Prostate gland (tissue), 2 donors: ENCODE measurements around the gene ATP13A2. TPM values are rescaled to one million over a fixed set of nuclear protein-coding genes. Genes with fewer than 3 reads are reported as not detected.

Experiments used
- DNase-seq: peaks from one replicate; pipeline ENCODE4 v3.0.0-alpha.2; 2019; ENCODE audit warnings: low spot score
- H3K27ac ChIP-seq, 2 donors: fragments of 200-600 bp; sonication (generic); 2 replicates each; pipeline ENCODE4 v1.5.1; 2017 to 2019
- H3K27me3 ChIP-seq: fragments of 200-600 bp; sonication (generic); replicated peaks from 2 replicates; pipeline ENCODE4 v1.5.1; 2019; ENCODE audit not compliant: insufficient read depth
- H3K36me3 ChIP-seq, 2 donors: fragments of 200-600 bp; sonication (generic); 1 replicate in 1 of 2; 2 replicates in 1 of 2; pipeline versions ENCODE4 v1.5.1 to v1.8.1; 2017 to 2019
- H3K4me1 ChIP-seq: fragments of 200-600 bp; sonication (generic); replicated peaks from 2 replicates; pipeline ENCODE4 v1.5.1; 2019
- H3K4me3 ChIP-seq, 2 donors: fragments of 200-600 bp; sonication (generic); 2 replicates each; pipeline ENCODE4 v1.5.1; 2017 to 2019
- H3K9me3 ChIP-seq: fragments of 200-600 bp; sonication (generic); 2 replicates; pipeline ENCODE4 v1.5.1; 2017
- POLR2A ChIP-seq: fragments of 450-650 bp; IDR thresholded peaks from one replicate; pipeline ENCODE4 v1.6.1; 2016; ENCODE audit warnings: antibody characterized with exemption, mild to moderate bottlenecking
- POLR2AphosphoS5 ChIP-seq: sonication (generic); formaldehyde crosslinking; IDR thresholded peaks from one replicate; pipeline ENCODE4 v1.6.1; 2017; ENCODE audit warnings: antibody characterized with exemption
- WGBS: methylation state at CpG from one replicate; pipeline ENCODE4 v1.1.5; 2018; 5-methylcytosine and 5-hydroxymethylcytosine counted together
- intact Hi-C: fragments of 100-400 bp; cut with DNase I; formaldehyde crosslinking; loops from one replicate; pipeline ENCODE4 v1.14.2; 2022
- total RNA-seq, 2 donors: library from RNA; depleted of rRNA; stranded (reverse); fragments of >200 nt; gene quantifications; one replicate each; pipeline ENCODE4 v1.1.0, GENCODE V29; 2016
- TF ChIP-seq, protein P1 (sequence below), 4 experiments: fragments of 200-600 bp in 2 of 4; fragments of 450-650 bp in 2 of 4; sonication (generic) in 2 of 4; IDR thresholded peaks; 1 replicate in 3 of 4; 2 replicates in 1 of 4; pipeline ENCODE4 v1.5.1; 2016 to 2019; ENCODE audit warnings: antibody characterized with exemption in 4 of 4, mild to moderate bottlenecking in 2 of 4, moderate library complexity in 2 of 4

ATP13A2 gene
- total RNA-seq, 2 donors from 2014 or later: 45.4 to 47.9 TPM

DNA sequence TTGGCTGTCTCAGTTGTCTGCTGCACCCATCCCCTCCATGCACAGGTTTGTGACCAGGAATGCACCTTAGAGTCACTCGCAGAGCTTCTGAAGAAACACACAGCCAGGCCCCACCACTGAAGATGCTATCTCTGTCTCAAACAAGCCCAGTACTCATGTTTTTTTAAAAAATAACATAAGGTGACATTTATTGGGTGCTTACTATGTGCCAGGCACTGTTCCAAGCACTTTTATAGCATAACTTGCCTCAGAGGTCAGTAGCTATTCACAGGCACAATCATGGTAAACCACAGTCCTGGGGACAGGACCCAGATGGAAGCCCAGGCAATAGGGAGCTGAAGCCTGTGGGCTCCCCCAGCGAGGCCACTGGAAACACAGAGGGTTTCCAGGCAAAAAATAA lies 8.8 kb upstream of the ATP13A2 start:
- TF ChIP-seq, protein P1, sequence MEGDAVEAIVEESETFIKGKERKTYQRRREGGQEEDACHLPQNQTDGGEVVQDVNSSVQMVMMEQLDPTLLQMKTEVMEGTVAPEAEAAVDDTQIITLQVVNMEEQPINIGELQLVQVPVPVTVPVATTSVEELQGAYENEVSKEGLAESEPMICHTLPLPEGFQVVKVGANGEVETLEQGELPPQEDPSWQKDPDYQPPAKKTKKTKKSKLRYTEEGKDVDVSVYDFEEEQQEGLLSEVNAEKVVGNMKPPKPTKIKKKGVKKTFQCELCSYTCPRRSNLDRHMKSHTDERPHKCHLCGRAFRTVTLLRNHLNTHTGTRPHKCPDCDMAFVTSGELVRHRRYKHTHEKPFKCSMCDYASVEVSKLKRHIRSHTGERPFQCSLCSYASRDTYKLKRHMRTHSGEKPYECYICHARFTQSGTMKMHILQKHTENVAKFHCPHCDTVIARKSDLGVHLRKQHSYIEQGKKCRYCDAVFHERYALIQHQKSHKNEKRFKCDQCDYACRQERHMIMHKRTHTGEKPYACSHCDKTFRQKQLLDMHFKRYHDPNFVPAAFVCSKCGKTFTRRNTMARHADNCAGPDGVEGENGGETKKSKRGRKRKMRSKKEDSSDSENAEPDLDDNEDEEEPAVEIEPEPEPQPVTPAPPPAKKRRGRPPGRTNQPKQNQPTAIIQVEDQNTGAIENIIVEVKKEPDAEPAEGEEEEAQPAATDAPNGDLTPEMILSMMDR (IDR thresholded peaks at IDR 0.05): no peak
- TF ChIP-seq POLR2A (no peak), POLR2AphosphoS5 (peak; percentile 75)
- no peak overlapping the region for H3K27ac ChIP-seq
- H3K4me3 ChIP-seq: no peak overlapping the region
- no peaks in the 10 kb centered on the region for H3K4me1 ChIP-seq
- DNase-seq: peak; percentile 55
- WGBS: 32% methylated on average over 2 of the region's 2 CpGs
- intact Hi-C loops: no loop called here
- no peaks in the 10 kb centered on the region for H3K9me3 ChIP-seq
- no peaks in the 10 kb centered on the region for H3K27me3 ChIP-seq
- H3K36me3 ChIP-seq: peaks cover 9 to 15% of the 10 kb centered on the region in 2 donors

DNA sequence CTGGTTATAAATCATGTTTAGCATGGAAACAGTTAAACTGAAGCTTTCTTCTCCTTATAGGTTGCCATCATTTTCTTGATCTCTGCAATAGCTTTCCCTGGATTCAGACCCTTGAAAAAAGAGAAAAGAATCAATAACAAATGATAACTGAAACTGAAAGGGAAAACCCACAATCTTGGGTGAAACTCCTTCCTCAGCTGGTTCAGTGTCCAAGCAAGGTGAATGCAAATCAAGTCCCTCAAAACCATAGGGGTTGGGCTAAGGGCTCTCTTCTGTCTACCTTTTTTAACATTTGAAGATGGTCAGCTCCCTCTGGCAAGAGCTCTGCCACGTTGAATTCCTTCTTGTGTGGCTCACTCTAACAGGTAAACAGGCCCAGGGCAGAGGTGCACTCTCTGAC lies 7.1 kb upstream of the ATP13A2 start:
- Histone ChIP-seq H3K36me3 (peaks cover 9 to 14% of the 10 kb centered on the region in 2 donors), H3K27ac (no peak overlapping the region), H3K27me3 (no peaks in the 10 kb centered on the region), H3K9me3 (no peaks in the 10 kb centered on the region), H3K4me3 (no peak overlapping the region), H3K4me1 (no peaks in the 10 kb centered on the region)
- no peak for TF ChIP-seq POLR2AphosphoS5
- TF ChIP-seq, protein P1 (IDR thresholded peaks at IDR 0.05): no peak
- no peak for TF ChIP-seq POLR2A
- WGBS: 32% methylated on average over 1 of the region's 1 CpG
- DNase-seq: no peak
- intact Hi-C loops: no loop called here

DNA sequence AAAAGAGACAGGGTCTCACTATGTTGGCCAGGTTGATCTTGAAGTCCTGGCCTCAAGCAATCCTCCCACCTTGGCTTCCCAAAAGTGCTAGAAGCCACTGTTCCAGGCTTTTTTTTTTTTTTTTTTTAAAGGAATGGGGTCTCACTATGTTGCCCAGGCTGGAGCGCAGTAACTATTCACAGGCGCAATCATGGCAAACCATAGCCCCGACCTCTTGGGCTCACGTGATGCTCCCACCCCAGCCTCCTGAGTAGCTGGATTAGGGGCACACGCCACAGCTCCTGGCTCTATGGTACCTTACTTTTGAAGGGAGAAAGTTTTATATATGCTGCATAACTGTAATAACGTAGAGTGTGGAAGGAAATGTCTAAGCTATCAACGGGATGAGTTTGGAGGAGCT lies 5.7 kb upstream of the ATP13A2 start:
- Histone ChIP-seq H3K9me3 (no peaks in the 10 kb centered on the region), H3K36me3 (peaks cover 7% of the 10 kb centered on the region in 2 donors), H3K27me3 (no peaks in the 10 kb centered on the region), H3K4me1 (no peaks in the 10 kb centered on the region), H3K27ac (no peak overlapping the region), H3K4me3 (no peak overlapping the region)
- intact Hi-C loops: no loop called here
- DNase-seq: no peak
- TF ChIP-seq POLR2AphosphoS5: no peak
- TF ChIP-seq POLR2A: no peak
- TF ChIP-seq, protein P1 (IDR thresholded peaks at IDR 0.05): no peak
- WGBS: 95% methylated on average over 7 of the region's 7 CpGs

DNA sequence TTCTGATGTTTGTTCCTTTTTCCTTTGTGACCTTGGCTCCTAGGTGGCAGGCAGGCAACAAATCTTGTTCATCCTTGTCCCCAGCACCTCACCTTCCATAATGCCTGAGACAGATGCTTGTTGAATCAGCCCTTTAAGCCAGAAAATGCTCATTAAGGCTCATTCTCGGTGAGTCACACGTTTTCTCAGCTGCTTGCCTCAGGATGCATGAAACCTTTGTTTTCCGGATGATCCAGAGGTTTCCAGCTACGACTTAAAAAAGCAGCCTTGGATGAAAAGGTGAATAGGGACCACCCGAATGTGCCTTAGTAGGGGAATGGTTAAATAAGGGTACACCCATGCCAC lies 4.6 kb upstream of the ATP13A2 start:
- no peak overlapping the region for H3K4me3 ChIP-seq
- H3K27ac ChIP-seq: no peak overlapping the region
- TF ChIP-seq POLR2AphosphoS5 (no peak), POLR2A (no peak)
- TF ChIP-seq, protein P1 (IDR thresholded peaks at IDR 0.05): no peak
- WGBS: 66% methylated on average over 5 of the region's 5 CpGs
- H3K27me3 ChIP-seq: no peaks in the 10 kb centered on the region
- intact Hi-C loops: no loop called here
- no peaks in the 10 kb centered on the region for H3K4me1 ChIP-seq
- H3K36me3 ChIP-seq: no peaks in the 10 kb centered on the region
- H3K9me3 ChIP-seq: no peaks in the 10 kb centered on the region
- no peak for DNase-seq

DNA sequence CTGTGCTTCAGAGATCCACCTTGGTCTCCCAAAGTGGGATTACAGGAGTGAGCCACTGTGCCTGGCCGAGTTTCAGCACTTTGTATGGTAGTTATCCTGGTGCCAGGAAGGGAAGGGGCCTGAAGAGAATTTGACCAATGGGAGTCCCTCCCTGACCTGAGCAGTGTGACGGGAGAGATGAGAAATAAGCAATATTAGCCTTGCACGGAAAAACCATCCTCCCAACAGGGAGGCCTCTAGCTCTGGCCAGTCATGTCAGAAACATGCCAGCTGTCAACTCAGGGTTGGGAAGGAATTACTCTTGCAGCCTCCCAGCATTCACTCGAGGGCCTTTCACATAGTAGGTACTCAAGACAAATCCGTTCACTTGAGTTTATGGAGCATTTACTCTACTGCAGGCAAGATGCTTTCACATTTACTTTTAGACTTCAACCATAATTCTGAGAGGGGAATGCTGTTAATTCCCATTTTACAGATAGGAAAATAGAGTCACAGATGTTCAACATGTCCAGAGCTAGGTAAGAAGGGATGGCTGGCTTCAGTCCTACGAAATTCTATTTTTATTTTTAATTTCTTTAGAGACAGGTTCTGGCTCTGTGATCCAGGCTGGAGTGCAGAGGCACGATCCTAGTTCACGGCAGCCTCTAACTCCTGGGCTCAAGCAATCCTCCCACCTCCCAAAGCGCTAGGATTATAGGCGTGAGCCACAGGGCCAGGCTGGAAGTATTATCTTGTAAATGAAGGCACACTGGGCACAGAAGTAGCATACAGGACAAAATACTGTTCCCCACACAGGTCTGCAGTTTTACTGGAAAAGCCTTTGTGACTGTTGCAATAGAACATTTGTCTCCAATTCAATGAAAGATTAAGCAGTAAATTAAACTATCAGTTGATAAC lies 3.2 kb upstream of the ATP13A2 start:
- Histone ChIP-seq H3K27ac (no peak overlapping the region), H3K9me3 (no peaks in the 10 kb centered on the region), H3K27me3 (no peaks in the 10 kb centered on the region), H3K4me3 (no peak overlapping the region), H3K36me3 (no peaks in the 10 kb centered on the region), H3K4me1 (peaks cover 4% of the 10 kb centered on the region)
- no peak for DNase-seq
- 79% methylated on average over 10 of the region's 10 CpGs for WGBS
- TF ChIP-seq POLR2AphosphoS5 (no peak), POLR2A (no peak)
- TF ChIP-seq, protein P1 (IDR thresholded peaks at IDR 0.05): no peak
- intact Hi-C loops: no loop called here
